ENCODE data around the gene TECTB.

The TECTB gene

GRCh38 chr10:112349521-112350085 is 66.4 kb downstream of the TECTB start:
- FAIRE-seq = no peak

- FAIRE-seq = no peak
These were observed 67.9 kb downstream of the TECTB start for GRCh38 chr10:112351146-112351545.

- no peak for FAIRE-seq
These were observed 68.8 kb downstream of the TECTB start for GRCh38 chr10:112352044-112352443.

- no peak for FAIRE-seq
These were observed 69.8 kb downstream of the TECTB start for GRCh38 chr10:112353046-112353445.

All from colon (tissue), 2 donors.